Measurements from ENCODE around the gene ASCL2.

Gene ASCL2

GRCh38 chr11:2270322-2271076 lies at the start of gene ASCL2:
Gene ASCL2 (minus strand): TSS chr11:2270588. CDS start chr11:2270332, 256 bp downstream.
- DNase-seq = no peak

GRCh38 chr11:2319791-2320472 lies 49.5 kb upstream of the ASCL2 start:
- DNase-seq = no peak

- DNase-seq = no peak
Observed at GRCh38 chr11:2318707-2319106, 48.3 kb upstream of the ASCL2 start.

GRCh38 chr11:2318123-2318522 lies 47.7 kb upstream of the ASCL2 start:
- no peak for DNase-seq

- no peak for DNase-seq
Observed at GRCh38 chr11:2317354-2318050, 47.1 kb upstream of the ASCL2 start.

- no peak for DNase-seq
Observed at GRCh38 chr11:2316963-2317244, 46.5 kb upstream of the ASCL2 start.

GRCh38 chr11:2316169-2316962 lies 46.0 kb upstream of the ASCL2 start:
- no peak for DNase-seq

GRCh38 chr11:2315395-2316168 lies 45.2 kb upstream of the ASCL2 start:
- DNase-seq = no peak

GRCh38 chr11:2314525-2315394 lies 44.4 kb upstream of the ASCL2 start:
- no peak for DNase-seq

GRCh38 chr11:2314136-2314524 lies 43.7 kb upstream of the ASCL2 start:
- no peak for DNase-seq

GRCh38 chr11:2313051-2313951 lies 42.9 kb upstream of the ASCL2 start:
- DNase-seq = no peak

GRCh38 chr11:2312232-2313042 lies 42.0 kb upstream of the ASCL2 start:
- no peak for DNase-seq

GRCh38 chr11:2311353-2312133 lies 41.2 kb upstream of the ASCL2 start:
- no peak for DNase-seq

- no peak for DNase-seq
Observed at GRCh38 chr11:2310786-2311352, 40.5 kb upstream of the ASCL2 start.

GRCh38 chr11:2310073-2310785 lies 39.8 kb upstream of the ASCL2 start:
- DNase-seq = no peak

GRCh38 chr11:2309251-2310072 lies 39.1 kb upstream of the ASCL2 start:
- no peak for DNase-seq

GRCh38 chr11:2308713-2309112 lies 38.3 kb upstream of the ASCL2 start:
- DNase-seq = no peak

Measured in activated CD8-positive, alpha-beta memory T cell treated with anti-CD3 and anti-CD28 coated beads, Interleukin-2, amount 50 U/mL, for 4 hours (primary cell).